ENCODE results near the gene C18orf54.

DNA sequence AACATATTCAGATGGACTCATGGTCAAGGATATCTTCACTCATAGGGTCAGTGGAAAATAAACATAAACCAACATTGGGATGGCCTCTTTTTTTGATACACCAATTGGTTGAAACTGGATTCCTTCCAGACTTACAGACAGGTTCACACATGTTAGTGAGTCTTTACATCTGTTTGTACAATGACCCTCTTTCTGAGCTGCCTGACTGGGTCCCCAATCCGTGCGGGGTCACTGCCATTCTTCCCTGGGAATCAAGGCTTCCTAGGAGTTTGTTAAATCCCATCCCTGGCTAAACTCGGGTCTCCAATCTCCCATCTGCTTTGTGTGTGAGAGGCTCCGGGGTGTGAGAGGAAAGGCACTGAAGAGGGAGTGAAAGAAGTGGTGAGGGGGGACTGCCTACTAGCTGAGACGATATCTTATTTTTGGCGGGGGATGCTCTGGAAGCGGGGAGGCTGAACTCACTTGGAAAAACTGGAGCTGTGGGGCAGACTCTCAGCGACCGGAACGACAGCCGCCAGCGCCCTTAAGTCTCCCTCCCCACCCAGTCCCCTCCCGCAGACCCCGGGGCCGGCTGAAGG lies 535 bp upstream of the C18orf54 start:
- TF ChIP-seq, protein P1, sequence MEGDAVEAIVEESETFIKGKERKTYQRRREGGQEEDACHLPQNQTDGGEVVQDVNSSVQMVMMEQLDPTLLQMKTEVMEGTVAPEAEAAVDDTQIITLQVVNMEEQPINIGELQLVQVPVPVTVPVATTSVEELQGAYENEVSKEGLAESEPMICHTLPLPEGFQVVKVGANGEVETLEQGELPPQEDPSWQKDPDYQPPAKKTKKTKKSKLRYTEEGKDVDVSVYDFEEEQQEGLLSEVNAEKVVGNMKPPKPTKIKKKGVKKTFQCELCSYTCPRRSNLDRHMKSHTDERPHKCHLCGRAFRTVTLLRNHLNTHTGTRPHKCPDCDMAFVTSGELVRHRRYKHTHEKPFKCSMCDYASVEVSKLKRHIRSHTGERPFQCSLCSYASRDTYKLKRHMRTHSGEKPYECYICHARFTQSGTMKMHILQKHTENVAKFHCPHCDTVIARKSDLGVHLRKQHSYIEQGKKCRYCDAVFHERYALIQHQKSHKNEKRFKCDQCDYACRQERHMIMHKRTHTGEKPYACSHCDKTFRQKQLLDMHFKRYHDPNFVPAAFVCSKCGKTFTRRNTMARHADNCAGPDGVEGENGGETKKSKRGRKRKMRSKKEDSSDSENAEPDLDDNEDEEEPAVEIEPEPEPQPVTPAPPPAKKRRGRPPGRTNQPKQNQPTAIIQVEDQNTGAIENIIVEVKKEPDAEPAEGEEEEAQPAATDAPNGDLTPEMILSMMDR (IDR thresholded peaks at IDR 0.05): no peak
- TF ChIP-seq EZH2 (IDR thresholded peaks at IDR 0.05) (no peak), EZH2phosphoT487 (IDR thresholded peaks at IDR 0.05) (no peak)

Measured in neural progenitor cell (in vitro differentiated cells).